Germinal center (tissue), 1 donor: ENCODE measurements around the gene PGPEP1.
"Not testable (repeated sequence)": the region's sequence is repeated elsewhere in the genome, so short reads cannot be mapped to it uniquely, and the experiment has no call there.

Source experiments
- DNase-seq: peaks from one replicate; pipeline ENCODE4 v3.0.0; 2012; ENCODE audit warnings: mixed read lengths, low spot score

PGPEP1 gene

GRCh38 chr19:18391509-18392075 lies 51.2 kb downstream of the PGPEP1 start:
- no peak for DNase-seq

DNA sequence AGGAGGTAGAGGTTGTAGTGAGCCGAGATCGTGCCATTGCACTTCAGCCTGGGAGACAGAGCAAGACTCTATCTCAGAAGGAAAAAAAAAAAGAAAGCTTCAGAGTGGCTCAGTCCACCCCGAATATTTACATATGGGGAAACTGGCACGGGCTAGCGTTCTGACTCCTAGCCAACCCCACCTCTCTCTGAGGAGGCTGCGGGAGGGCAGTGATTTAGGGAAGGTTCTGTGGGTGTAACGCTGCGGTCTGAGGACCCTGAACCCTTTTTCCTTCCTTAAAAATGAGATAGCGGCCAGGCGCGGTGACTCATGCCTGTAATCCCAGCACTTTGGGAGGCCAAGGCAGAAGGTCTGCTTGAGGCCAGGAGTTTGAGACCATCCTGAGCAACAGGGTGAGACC lies 52.0 kb downstream of the PGPEP1 start:
- DNase-seq, result no peak

DNA sequence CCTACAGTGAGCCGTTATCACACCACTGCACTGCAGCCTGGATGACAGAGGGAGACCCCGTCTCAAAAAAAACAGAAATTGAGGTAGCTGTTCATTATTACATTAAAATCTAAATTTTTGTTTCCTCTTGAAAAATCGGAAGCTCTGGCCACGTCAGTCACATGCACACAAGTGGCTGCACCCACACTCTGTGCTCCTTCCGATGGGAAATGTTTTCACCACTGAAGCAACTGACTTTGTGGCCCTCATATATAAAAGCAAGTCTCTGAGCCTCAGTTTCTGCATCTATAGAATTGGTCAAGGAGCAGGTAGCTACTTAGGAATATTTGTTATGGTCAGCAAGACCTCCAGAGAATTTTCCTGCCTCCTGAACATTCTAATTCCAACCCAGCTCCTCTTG lies 52.5 kb downstream of the PGPEP1 start:
- DNase-seq, result no peak

GRCh38 chr19:18393836-18394235 lies 53.4 kb downstream of the PGPEP1 start:
- no peak for DNase-seq

DNA sequence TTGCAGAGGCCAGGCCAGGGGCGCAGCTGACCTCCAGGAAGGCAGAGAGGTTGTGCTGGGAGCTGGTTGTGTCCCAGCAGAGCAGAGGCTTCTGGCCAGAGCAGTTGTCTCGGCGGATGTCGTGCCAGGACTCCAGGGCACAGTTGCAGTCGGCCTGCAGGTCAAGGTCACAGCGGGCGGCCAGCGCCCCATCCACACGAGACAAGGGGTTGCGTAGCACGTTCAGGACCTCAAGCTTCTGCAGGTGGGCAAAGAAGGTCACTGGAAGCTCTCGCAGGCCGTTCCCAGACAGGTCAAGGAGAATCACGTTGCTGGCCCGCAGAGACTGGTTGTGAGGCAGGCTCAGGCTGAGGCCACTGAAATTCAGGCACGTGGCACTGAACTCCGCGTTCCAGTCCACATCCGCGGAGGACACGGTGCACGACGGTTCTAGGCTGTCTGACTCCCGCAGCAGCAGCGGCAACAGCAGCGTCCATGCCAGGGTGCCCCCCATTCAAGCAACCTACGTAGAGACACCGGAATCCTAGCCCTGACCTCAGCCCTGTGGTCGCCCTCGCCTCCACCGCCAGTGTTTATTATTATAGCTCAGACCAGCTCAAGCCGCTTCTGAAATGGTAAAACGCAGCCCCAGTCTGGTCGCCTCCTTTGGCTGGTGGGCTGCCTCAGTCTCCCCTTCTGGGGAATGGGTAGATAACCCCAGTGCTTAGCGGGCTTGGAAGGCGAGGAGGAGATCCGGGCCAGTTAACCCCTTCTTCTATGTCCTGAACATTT lies 56.3 kb downstream of the PGPEP1 start:
- DNase-seq, result no peak

DNA sequence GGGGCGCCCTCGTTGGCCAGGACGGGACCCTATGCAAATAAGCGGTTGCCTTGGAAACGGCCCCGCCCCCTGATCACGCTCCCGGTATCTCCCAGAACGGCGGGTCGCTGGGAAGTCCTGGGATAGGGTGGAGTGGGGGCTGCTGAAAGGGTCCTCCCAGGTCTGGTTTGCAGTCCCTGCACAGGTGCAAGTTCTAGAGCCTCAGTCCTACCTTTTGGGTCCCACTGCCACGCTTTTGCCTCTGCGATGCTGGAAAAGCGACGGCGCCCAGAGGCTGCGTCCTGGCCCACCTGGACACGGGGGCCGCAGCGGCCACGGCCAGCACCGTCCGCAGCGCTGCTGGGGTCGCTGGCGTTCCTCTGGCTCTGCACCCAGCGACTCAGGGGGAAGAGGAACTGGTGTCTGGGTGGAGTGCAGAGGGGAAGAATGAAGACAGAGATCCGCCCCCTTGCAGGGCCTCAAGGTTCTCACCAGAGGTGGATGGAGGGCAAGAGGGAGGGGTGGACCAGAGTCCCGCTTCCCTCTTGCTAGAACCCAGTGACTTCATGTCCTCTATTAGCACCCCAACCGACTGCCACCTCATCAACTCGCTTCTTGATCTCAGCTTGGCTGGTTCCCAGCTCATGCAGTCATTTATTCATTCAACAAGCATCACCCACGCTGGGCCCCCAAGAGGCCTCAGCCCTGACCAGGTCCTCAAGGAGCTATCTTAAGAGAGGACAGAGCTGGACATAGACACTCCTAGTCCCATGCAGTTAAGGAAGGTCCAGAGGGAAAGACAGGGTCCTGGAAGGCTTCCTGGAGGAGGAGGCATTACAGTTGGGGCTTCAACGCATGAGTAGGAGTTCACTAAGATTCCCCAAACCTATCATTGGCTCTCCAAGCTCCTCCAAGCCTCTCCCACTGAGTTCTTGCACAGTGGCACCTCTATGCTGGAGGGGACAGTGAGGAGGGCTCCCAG lies 57.1 kb downstream of the PGPEP1 start, which contains the start of gene LRRC25:
TSS of gene LRRC25 (minus strand) at position 381 of the 961 bp plus-strand sequence. CDS start 659 bp downstream, outside the sequence.
- peak; percentile 72 for DNase-seq

DNA sequence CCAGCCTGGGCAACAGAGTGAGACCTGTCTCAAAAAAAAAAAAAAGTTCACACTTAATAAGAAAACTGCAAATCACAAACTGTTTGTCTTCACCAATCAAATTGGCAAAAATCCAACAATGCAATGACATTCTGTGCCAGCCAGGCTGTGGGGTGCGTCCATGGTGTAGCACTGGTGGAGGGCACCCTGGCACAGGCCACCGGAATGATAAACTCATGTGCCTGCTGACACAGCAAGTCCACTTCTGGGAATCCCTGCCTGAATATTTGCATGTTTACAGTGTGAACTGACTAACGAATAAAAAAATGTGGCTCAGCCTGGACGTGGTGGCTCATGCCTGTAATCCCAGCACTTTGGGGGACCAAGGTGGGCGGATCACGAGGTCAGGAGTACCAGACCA lies 58.6 kb downstream of the PGPEP1 start:
- no peak for DNase-seq

GRCh38 chr19:18401580-18402112 lies 61.2 kb downstream of the PGPEP1 start:
- peak; percentile 74 for DNase-seq

DNA sequence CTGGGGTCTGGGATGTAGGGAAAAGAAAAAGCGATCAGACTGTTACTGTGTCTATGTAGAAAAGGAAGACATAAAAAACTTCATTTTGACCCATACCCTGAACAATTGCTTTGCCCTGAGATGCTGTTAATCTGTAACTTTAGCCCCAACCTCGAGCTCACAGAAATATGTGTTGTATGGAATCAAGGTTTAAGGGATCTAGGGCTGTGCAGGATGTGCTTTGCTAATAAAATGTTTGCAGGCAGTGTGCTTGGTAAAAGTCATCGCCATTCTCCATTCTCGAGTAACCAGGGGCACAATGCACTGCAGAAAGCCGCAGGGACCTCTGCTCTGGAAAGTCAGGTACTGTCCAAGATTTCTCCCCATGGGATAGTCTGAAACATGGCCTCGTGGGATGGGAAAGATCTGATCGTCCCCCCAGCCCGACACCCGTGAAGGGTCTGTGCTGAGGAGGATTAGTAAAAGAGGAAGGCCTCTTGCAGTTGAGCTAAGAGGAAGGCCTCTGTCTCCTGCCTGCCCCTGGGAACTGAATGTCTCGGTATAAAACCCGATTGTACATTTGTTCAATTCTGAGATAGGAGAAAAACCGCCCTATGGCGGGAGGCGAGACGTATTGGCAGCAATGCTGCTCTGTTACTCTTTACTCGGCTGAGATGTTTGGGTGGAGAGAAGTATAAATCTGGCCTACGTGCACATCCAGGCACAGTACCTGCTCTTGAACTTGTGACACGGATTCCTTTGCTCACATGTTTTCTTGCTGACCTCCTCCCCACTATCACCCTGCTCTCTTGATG lies 62.3 kb downstream of the PGPEP1 start:
- not testable (repeated sequence) for DNase-seq

- not testable (repeated sequence) for DNase-seq
Observed at GRCh38 chr19:18405754-18406153, 65.4 kb downstream of the PGPEP1 start.

- DNase-seq, result no peak
Observed at GRCh38 chr19:18406749-18407148, 66.4 kb downstream of the PGPEP1 start.

- peak; percentile 64 for DNase-seq
Observed at GRCh38 chr19:18408053-18408476, 67.7 kb downstream of the PGPEP1 start.

GRCh38 chr19:18412610-18413239 lies 72.3 kb downstream of the PGPEP1 start:
- DNase-seq, result no peak

- DNase-seq, result no peak
Observed at GRCh38 chr19:18414504-18415177, 74.2 kb downstream of the PGPEP1 start.

GRCh38 chr19:18415178-18415867 lies 74.9 kb downstream of the PGPEP1 start:
- no peak for DNase-seq

GRCh38 chr19:18416778-18417249 lies 76.4 kb downstream of the PGPEP1 start:
- no peak for DNase-seq

DNA sequence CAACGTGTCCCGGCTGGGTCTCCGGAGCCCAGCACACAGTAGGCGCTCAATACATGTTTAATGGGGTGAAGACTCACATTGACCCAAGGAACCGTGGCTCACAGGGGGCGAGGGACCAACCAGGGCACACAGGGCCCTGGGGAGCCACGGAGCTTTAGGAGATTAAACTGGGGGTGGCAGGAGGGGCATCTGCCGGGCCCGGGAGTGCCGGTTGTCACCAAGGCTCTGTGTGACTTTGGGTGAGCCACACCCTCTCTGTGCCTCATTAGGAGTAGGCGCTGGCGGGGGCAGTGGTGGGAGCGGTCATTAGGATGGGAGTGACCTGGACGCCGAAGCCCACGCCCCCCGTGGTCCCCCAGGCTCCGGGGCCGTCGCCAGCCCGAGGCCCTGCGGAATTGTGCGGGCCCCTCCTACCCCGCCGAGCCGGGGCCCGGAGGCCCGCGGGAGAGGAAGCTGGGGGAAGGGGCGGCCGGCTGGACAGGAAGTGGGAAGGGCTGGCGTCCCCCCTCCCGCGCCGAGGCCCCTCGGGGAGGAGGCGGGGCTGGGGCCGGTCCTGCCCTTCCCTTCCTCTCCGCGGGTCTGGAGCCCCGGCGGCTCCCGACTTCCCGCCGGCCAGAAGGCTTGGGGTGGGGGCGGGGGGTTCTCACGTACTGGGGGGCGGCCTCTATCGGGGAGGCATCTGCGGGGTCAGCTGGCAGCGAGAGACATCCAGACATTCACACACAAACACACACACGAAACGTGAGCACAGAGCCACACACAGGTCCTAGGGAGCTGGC lies 77.0 kb downstream of the PGPEP1 start:
- DNase-seq, result no peak

DNA sequence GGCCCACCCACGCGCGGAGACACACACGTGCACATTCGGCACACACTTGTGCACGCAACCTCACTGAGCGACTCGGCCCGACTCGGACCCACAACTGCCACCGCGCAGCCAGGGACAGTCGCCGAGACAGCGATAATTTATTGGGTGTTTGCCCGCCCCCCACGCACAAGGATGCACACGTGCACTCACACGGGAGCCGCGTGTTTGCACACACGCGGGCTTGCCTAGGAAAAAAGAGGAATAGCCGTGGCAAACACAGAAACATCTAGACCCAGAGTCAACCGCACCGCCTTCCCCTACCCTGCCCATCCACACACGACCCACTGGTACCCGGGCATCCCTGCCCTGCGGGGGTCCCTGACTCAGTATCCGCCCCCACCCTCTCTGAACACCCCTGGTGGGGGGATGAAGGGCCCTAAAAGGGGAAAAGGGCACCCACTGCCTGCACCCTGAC lies 77.7 kb downstream of the PGPEP1 start:
- DNase-seq, result no peak
